GM19395 (cell line): ENCODE measurements around the gene SAA4.
"Not testable (repeated sequence)": the region's sequence is repeated elsewhere in the genome, so short reads cannot be mapped to it uniquely, and the experiment has no call there.

Experiments
- ATAC-seq: cut with Tn5 transposase; IDR thresholded peaks from one replicate; pipeline ENCODE4 v1.9.1; 2021; ENCODE audit warnings: mild to moderate bottlenecking, moderate library complexity; ENCODE audit not compliant: unreplicated experiment

The SAA4 gene

GRCh38 chr11:18191376-18191775 is 45.2 kb downstream of the SAA4 start:
- no peak for ATAC-seq

GRCh38 chr11:18189476-18190245 is 46.9 kb downstream of the SAA4 start:
- not testable (repeated sequence) for ATAC-seq

- no peak for ATAC-seq
Measured at GRCh38 chr11:18188796-18189195, 47.8 kb downstream of the SAA4 start.
